Osteoblast (primary cell): ENCODE data around the gene AGPS. TPM values are rescaled to one million over a fixed set of nuclear protein-coding genes. Genes with fewer than 3 reads are reported as not detected.
"Not testable (repeated sequence)": the region's sequence is repeated elsewhere in the genome, so short reads cannot be mapped to it uniquely, and the experiment has no call there.

ENCODE experiments used
- DNase-seq: peaks from one replicate; pipeline ENCODE4 v3.0.0; 2011; ENCODE audit warnings: low spot score, mixed read lengths; ENCODE audit not compliant: insufficient read length; ENCODE audit errors: missing footprints
- H2AFZ ChIP-seq: 2 replicates; pipeline ENCODE4 v1.6.0; 2011; ENCODE audit warnings: mild to moderate bottlenecking, low read length
- H3K27ac ChIP-seq: 2 replicates; pipeline ENCODE4 v1.5.1; 2011; ENCODE audit warnings: mild to moderate bottlenecking, low read depth, low read length, moderate library complexity
- H3K27me3 ChIP-seq: 2 replicates; pipeline ENCODE4 v1.6.0; 2012; ENCODE audit warnings: mild to moderate bottlenecking, control low read depth, inconsistent platforms, low read length, moderate library complexity; ENCODE audit not compliant: insufficient read depth
- H3K36me3 ChIP-seq: 2 replicates; pipeline ENCODE4 v1.5.1; 2011; ENCODE audit warnings: mild to moderate bottlenecking, low read length, control low read depth, moderate library complexity; ENCODE audit not compliant: insufficient read depth
- H3K4me1 ChIP-seq: 2 replicates; pipeline ENCODE4 v1.5.1; 2011; ENCODE audit warnings: mild to moderate bottlenecking, low read length, control low read depth, moderate library complexity; ENCODE audit not compliant: insufficient read depth
- H3K4me2 ChIP-seq: 2 replicates; pipeline ENCODE4 v1.6.0; 2011; ENCODE audit warnings: mild to moderate bottlenecking, low read length; ENCODE audit not compliant: insufficient read depth
- H3K4me3 ChIP-seq: fragments of 200-600 bp; sonication (generic); 3 replicates; pipeline ENCODE4 v1.5.1; 2012; ENCODE audit warnings: mild to moderate bottlenecking, low read length, inconsistent platforms; ENCODE audit not compliant: insufficient read depth
- H3K79me2 ChIP-seq: 2 replicates; pipeline ENCODE4 v1.6.0; 2012; ENCODE audit warnings: mild to moderate bottlenecking, low read length, control low read depth, inconsistent platforms; ENCODE audit not compliant: insufficient read depth
- H3K9me3 ChIP-seq: 2 replicates; pipeline ENCODE4 v1.5.1; 2011; ENCODE audit warnings: low read depth, low read length, control low read depth
- H4K20me1 ChIP-seq: 2 replicates; pipeline ENCODE4 v1.6.0; 2012; ENCODE audit warnings: mild to moderate bottlenecking, low read length, control low read depth; ENCODE audit not compliant: insufficient read depth
- CTCF ChIP-seq: IDR thresholded peaks from 2 replicates; pipeline ENCODE4 v1.5.1; 2011; ENCODE audit warnings: mild to moderate bottlenecking, low read depth, low read length, moderate library complexity; ENCODE audit errors: extremely low read depth
- total RNA-seq: library from RNA; depleted of rRNA; stranded (reverse); fragments of >200 nt; gene quantifications from 2 replicates; pipeline ENCODE4 v1.2.3, GENCODE V29; 2012

The AGPS gene
- total RNA-seq, 1 donor: 34.0 TPM

GRCh38 chr2:177429688-177430325 lies 37.2 kb downstream of the AGPS start:
- peak; percentile 65 for DNase-seq
- Histone ChIP-seq H3K36me3 (no peaks in the 10 kb centered on the region), H3K4me2 (peak overlapping the region; percentile 73), H3K79me2 (peaks cover 81% of the 10 kb centered on the region), H4K20me1 (peaks cover 14% of the 10 kb centered on the region), H3K27ac (peak overlapping the region; percentile 70), H3K4me1 (peaks cover 14% of the 10 kb centered on the region), H3K27me3 (no peaks in the 10 kb centered on the region), H3K4me3 (no peak overlapping the region), H3K9me3 (no peaks in the 10 kb centered on the region), H2AFZ (peak overlapping the region; percentile 38)
- no peak for TF ChIP-seq CTCF

- H3K4me1 ChIP-seq: peaks cover 14% of the 10 kb centered on the region
- peak overlapping the region; percentile 73 for H3K4me2 ChIP-seq
- peak overlapping the region; percentile 70 for H3K27ac ChIP-seq
- H2AFZ ChIP-seq: no peak overlapping the region
- no peak for DNase-seq
- H3K79me2 ChIP-seq: peaks cover 83% of the 10 kb centered on the region
- H3K4me3 ChIP-seq: no peak overlapping the region
- H3K36me3 ChIP-seq: no peaks in the 10 kb centered on the region
- H3K27me3 ChIP-seq: no peaks in the 10 kb centered on the region
- H3K9me3 ChIP-seq: no peaks in the 10 kb centered on the region
- no peak for TF ChIP-seq CTCF
- peaks cover 14% of the 10 kb centered on the region for H4K20me1 ChIP-seq
Observed at GRCh38 chr2:177430411-177430810, 37.8 kb downstream of the AGPS start.

DNA sequence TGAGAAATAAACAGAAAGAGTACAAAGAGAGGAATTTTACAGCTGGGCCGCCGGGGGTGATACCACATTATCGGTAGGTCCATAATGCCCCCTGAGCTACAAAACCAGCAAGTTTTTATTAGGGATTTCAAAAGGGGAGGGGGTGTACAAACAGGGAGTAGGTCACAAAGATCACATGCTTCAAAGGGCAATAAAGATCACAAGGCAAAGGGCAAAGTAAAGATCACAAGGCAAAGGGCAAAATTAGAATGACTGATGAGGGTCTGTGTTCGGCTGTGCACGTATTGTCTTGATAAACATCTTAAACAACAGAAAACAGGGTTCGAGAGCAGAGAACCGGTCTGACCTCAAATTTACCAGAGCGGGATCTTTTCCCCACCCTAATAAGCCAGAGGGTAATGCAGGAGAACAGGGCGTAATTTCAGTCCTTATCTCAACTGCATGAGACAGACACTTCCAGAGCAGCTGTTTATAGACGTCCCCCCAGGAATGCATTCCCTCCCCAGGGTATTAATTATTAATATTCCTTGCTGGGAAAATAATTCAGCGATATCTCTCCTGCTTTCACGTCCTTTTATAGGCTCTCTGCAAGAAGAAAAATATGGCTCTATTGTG lies 38.6 kb downstream of the AGPS start:
- H2AFZ ChIP-seq, DNase-seq, H3K27ac ChIP-seq, H3K36me3 ChIP-seq, H3K27me3 ChIP-seq, H3K4me2 ChIP-seq, H3K9me3 ChIP-seq, H3K4me3 ChIP-seq: not testable (repeated sequence)
- H3K4me1 ChIP-seq: peaks cover 14% of the 10 kb centered on the region
- H3K79me2 ChIP-seq: peaks cover 76% of the 10 kb centered on the region
- peaks cover 14% of the 10 kb centered on the region for H4K20me1 ChIP-seq

DNA sequence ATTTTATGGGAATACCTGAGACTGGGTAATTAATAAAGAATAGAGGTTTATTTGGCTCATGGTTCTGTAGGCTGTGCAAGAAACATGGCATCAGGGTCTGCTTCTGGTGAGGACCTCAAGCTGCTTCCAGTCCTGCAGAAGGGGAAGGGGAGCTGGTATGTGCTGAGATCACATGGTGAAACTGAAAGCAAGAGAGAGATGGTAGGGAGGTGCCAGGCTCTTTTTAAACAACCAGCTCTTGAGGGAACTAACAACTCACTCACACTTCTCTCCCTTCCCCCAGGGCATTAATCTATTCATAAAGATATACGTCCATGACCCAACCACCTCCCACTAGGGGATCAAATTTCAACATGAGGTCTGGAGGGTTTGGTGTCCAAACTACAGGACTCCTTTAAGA lies 40.1 kb downstream of the AGPS start:
- DNase-seq: no peak
- H3K27ac ChIP-seq: no peak overlapping the region
- H3K36me3 ChIP-seq: no peaks in the 10 kb centered on the region
- no peaks in the 10 kb centered on the region for H3K27me3 ChIP-seq
- H3K79me2 ChIP-seq: peaks cover 61% of the 10 kb centered on the region
- no peak for TF ChIP-seq CTCF
- no peak overlapping the region for H2AFZ ChIP-seq
- no peak overlapping the region for H3K4me3 ChIP-seq
- peaks cover 14% of the 10 kb centered on the region for H4K20me1 ChIP-seq
- H3K4me2 ChIP-seq: no peak overlapping the region
- H3K4me1 ChIP-seq: peaks cover 14% of the 10 kb centered on the region
- no peaks in the 10 kb centered on the region for H3K9me3 ChIP-seq
